C4-2B (cell line): ENCODE results near the gene PODXL.

ENCODE experiments used
- H3K27ac ChIP-seq: fragments of 450-650 bp; 2 replicates; pipeline ENCODE4 v1.5.1; 2017
- CTCF ChIP-seq: fragments of 450-650 bp; conservative IDR thresholded peaks from 2 replicates; pipeline ENCODE4 v1.5.1; 2017; ENCODE audit warnings: mild to moderate bottlenecking
- ZFX ChIP-seq: fragments of 450-650 bp; IDR thresholded peaks from 2 replicates; pipeline ENCODE4 v1.6.1; 2017

Gene PODXL

GRCh38 chr7:131529179-131529578 is 27.2 kb downstream of the PODXL start:
- H3K27ac ChIP-seq = no peak overlapping the region
- no peak for TF ChIP-seq CTCF
- TF ChIP-seq ZFX = no peak

- TF ChIP-seq ZFX = no peak
- TF ChIP-seq CTCF = no peak
- no peak overlapping the region for H3K27ac ChIP-seq
Observed at GRCh38 chr7:131527456-131527855, 29.0 kb downstream of the PODXL start.

GRCh38 chr7:131525820-131526219 is 30.6 kb downstream of the PODXL start:
- H3K27ac ChIP-seq = no peak overlapping the region

GRCh38 chr7:131524703-131525102 is 31.7 kb downstream of the PODXL start:
- TF ChIP-seq CTCF (no peak), ZFX (no peak)
- H3K27ac ChIP-seq = no peak overlapping the region

More at GRCh38 chr7:131525820-131526219, 30.6 kb downstream of the PODXL start:
- TF ChIP-seq ZFX = no peak
- TF ChIP-seq CTCF = no peak

- H3K27ac ChIP-seq = no peak overlapping the region
- TF ChIP-seq CTCF = no peak
Observed at GRCh38 chr7:131524115-131524514, 32.3 kb downstream of the PODXL start.

- no peak for TF ChIP-seq ZFX
- no peak for TF ChIP-seq CTCF
- no peak overlapping the region for H3K27ac ChIP-seq
Observed at GRCh38 chr7:131522325-131522930, 34.0 kb downstream of the PODXL start.

GRCh38 chr7:131521651-131522163 is 34.7 kb downstream of the PODXL start:
- no peak overlapping the region for H3K27ac ChIP-seq
- TF ChIP-seq ZFX (no peak), CTCF (no peak)
